ENCODE measurements around the gene POTEM.
"Not testable (repeated sequence)": the region's sequence is repeated elsewhere in the genome, so short reads cannot be mapped to it uniquely, and the experiment has no call there.

DNA sequence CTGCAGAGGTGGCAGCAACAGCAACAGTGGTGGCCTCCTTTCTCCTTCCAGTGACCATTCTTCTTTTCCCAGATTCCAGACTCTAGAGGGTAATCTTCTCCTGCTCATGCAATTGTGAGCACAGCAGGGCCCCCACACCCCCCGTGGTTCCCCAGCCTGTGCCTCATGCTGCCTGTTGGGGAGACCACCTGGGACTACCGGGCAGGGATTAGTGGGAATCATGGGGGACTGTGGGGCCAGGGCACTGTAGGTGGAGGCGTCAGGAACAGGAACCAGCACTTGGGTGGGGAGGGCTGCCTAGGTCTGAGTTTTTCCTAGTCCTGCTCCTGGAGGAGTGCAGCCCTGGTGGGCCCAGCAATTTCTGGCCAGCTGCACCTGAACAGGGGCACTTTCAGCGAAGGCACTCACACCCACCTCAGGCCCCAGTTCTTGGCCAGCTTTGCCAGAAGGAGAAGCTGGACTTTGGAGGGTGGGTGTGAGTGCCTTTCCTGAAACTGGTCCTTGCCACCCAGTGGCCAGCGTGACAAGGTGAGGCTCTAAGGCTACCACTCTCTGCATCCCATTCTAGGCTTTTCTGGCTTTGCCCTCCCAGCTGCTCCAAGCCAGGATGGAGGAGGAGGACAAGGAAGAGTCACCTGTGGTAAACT lies 46.1 kb upstream of the POTEM start:
- TF ChIP-seq, protein P1, sequence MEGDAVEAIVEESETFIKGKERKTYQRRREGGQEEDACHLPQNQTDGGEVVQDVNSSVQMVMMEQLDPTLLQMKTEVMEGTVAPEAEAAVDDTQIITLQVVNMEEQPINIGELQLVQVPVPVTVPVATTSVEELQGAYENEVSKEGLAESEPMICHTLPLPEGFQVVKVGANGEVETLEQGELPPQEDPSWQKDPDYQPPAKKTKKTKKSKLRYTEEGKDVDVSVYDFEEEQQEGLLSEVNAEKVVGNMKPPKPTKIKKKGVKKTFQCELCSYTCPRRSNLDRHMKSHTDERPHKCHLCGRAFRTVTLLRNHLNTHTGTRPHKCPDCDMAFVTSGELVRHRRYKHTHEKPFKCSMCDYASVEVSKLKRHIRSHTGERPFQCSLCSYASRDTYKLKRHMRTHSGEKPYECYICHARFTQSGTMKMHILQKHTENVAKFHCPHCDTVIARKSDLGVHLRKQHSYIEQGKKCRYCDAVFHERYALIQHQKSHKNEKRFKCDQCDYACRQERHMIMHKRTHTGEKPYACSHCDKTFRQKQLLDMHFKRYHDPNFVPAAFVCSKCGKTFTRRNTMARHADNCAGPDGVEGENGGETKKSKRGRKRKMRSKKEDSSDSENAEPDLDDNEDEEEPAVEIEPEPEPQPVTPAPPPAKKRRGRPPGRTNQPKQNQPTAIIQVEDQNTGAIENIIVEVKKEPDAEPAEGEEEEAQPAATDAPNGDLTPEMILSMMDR (IDR thresholded peaks at IDR 0.05; ENCODE audit: extremely low read depth in 1 of 2, insufficient read depth in 1 of 2, low read depth in 1 of 2, low read length in 2 of 2): not testable (repeated sequence)
- not testable (repeated sequence) for TF ChIP-seq POLR2A (IDR thresholded peaks at IDR 0.05; ENCODE audit: low read depth, low read length); JUN (IDR thresholded peaks at IDR 0.05; ENCODE audit: borderline replicate concordance, insufficient read depth, insufficient read length, low read depth)
